Activated CD8-positive, alpha-beta memory T cell treated with anti-CD3 and anti-CD28 coated beads, Interleukin-2, amount 10 ng/mL, durations not matched to agents 7 days and 5 days (primary cell): ENCODE measurements around the gene PLXDC2. TPM values are rescaled to one million over a fixed set of nuclear protein-coding genes. Genes with fewer than 3 reads are reported as not detected.
"Not testable (repeated sequence)": the region's sequence is repeated elsewhere in the genome, so short reads cannot be mapped to it uniquely, and the experiment has no call there.

Experiments
- ATAC-seq: fragments of 150-1000 bp; cut with Tn5 transposase; one replicate; pipeline ENCODE4 v1.10.0; 2021; ENCODE audit warnings: moderate library complexity
- CTCF ChIA-PET: fragments of 350-600 bp; sonication (Branson Sonifier 250); formaldehyde crosslinking; loops from one replicate; lab custom pipeline; 2021; ENCODE audit warnings: antibody characterized with exemption; lab: Charles Lee
- DNase-seq: peaks from one replicate; pipeline ENCODE4 v3.0.0-alpha.2; 2020
- H3K27ac Mint-ChIP-seq: one replicate; pipeline ENCODE4 v1.8.0; 2021; ENCODE audit warnings: mild to moderate bottlenecking, mixed read lengths
- H3K27me3 Mint-ChIP-seq: one replicate; pipeline ENCODE4 v1.8.0; 2021; ENCODE audit warnings: mixed read lengths
- H3K36me3 Mint-ChIP-seq: one replicate; pipeline ENCODE4 v1.8.0; 2021; ENCODE audit warnings: mild to moderate bottlenecking, mixed read lengths
- H3K4me1 Mint-ChIP-seq: one replicate; pipeline ENCODE4 v1.8.0; 2021; ENCODE audit warnings: mixed read lengths
- H3K4me3 Mint-ChIP-seq: one replicate; pipeline ENCODE4 v1.8.0; 2021; ENCODE audit warnings: mild to moderate bottlenecking, moderate library complexity, mixed read lengths
- H3K9me3 Mint-ChIP-seq: one replicate; pipeline ENCODE4 v1.8.0; 2022; ENCODE audit warnings: low read depth, mixed read lengths
- total RNA-seq, 2 experiments: library from RNA; stranded (reverse); gene quantifications; one replicate each; pipeline ENCODE4 v1.2.3, GENCODE V29; 2021

Gene PLXDC2
- total RNA-seq = under 1 TPM in 1 of 2 experiments, not detected in 1; 0.05 TPM

DNA sequence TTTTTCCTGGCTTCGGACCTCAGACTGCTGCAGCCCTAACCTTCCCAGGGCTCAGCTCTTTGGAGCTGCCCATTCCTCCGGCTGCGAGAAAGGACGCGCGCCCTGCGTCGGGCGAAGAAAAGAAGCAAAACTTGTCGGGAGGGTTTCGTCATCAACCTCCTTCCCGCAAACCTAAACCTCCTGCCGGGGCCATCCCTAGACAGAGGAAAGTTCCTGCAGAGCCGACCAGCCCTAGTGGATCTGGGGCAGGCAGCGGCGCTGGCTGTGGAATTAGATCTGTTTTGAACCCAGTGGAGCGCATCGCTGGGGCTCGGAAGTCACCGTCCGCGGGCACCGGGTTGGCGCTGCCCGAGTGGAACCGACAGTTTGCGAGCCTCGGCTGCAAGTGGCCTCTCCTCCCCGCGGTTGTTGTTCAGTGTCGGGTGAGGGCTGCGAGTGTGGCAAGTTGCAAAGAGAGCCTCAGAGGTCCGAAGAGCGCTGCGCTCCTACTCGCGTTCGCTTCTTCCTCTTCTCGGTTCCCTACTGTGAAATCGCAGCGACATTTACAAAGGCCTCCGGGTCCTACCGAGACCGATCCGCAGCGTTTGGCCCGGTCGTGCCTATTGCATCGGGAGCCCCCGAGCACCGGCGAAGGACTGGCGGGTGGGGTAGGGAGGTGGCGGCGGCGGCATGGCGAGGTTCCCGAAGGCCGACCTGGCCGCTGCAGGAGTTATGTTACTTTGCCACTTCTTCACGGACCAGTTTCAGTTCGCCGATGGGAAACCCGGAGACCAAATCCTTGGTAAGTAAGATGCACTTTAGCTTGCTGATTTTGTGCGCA is at the start of gene PLXDC2:
Gene PLXDC2 (plus strand): TSS at position 22 of the 820 bp plus-strand sequence.
- CTCF ChIA-PET = no interaction called here
- Mint-ChIP-seq H3K27me3 (peaks cover 51% of the 10 kb centered on the region), H3K36me3 (no peaks in the 10 kb centered on the region), H3K27ac (no peak within 1 kb of the TSS), H3K9me3 (no peaks in the 10 kb centered on the region), H3K4me1 (peaks cover 2% of the 10 kb centered on the region), H3K4me3 (peak within 1 kb of the TSS; percentile 13)
- DNase-seq (no peak), ATAC-seq (no peak)

DNA sequence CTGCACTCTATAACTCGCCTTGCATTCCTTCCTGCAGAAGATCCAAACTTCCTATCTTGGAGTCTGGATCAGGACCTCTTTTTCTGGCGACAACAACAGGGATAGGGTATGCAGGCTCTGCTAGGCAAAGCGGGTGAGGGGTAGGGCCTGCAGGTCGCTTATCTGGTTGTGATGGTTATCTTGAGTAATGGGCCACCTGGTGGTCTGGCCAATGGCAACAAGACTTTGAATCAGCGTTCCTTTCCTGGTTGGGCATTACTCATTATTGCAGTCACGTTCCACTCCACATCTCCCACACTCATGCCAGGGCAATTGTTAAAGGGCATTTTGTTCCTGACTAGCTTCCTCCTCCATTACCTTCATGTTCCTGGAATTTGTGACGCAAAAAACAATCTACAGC is 48.4 kb upstream of the PLXDC2 start:
- no peaks in the 10 kb centered on the region for H3K4me1 Mint-ChIP-seq
- no peak for ATAC-seq
- CTCF ChIA-PET = no interaction called here

DNA sequence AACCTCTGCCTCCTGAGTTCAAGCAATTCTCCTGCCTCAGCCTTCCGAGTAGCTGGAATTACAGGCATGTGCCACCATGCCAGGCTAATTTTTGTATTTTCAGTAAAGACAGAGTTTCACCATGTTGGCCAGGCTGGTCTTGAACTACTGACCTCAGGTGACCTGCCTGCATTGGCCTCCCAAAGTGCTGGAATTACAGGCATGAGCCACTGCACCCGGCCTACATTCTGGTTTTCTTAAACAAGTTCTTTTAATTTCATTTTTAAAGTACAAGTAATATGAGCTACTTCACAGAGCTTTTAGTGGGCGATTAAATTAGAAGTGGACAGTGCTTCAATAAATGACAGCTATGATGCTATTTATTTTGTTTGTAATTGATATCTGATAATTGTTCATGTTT is 46.4 kb upstream of the PLXDC2 start:
- ATAC-seq, CTCF ChIA-PET, H3K36me3 Mint-ChIP-seq, DNase-seq, H3K9me3 Mint-ChIP-seq, H3K27ac Mint-ChIP-seq, H3K4me3 Mint-ChIP-seq, H3K27me3 Mint-ChIP-seq, H3K4me1 Mint-ChIP-seq: not testable (repeated sequence)

More for the DNA sequence above, 48.4 kb upstream of the PLXDC2 start:
- no peak overlapping the region for H3K27ac Mint-ChIP-seq
- no peaks in the 10 kb centered on the region for H3K27me3 Mint-ChIP-seq
- H3K36me3 Mint-ChIP-seq = no peaks in the 10 kb centered on the region
- H3K4me3 Mint-ChIP-seq = no peak overlapping the region
- H3K9me3 Mint-ChIP-seq = peaks cover 13% of the 10 kb centered on the region
- DNase-seq = no peak

DNA sequence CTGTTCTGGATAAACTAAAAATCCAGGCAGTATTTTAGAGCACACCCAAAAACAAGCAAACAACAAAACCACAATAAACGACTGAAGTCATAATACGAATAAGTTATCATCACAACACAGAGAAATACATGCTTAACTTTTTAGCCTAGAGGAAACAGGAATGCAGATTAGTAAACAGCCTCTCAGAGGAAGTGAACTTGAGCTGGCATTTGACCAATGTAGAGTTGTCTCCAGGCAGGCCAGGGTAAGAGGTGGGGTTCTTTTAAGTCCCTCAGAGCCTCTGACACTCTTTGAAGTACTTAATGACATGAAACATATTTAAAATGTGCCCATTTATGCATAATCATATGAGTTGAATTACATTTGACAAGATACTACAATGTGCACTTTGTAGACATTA is 43.3 kb upstream of the PLXDC2 start:
- H3K9me3 Mint-ChIP-seq = peaks cover 6% of the 10 kb centered on the region
- no peaks in the 10 kb centered on the region for H3K27me3 Mint-ChIP-seq
- no peaks in the 10 kb centered on the region for H3K36me3 Mint-ChIP-seq
- ATAC-seq (no peak), DNase-seq (no peak)
- H3K27ac Mint-ChIP-seq = no peak overlapping the region
- no peaks in the 10 kb centered on the region for H3K4me1 Mint-ChIP-seq
- H3K4me3 Mint-ChIP-seq = no peak overlapping the region
- CTCF ChIA-PET = no interaction called here

DNA sequence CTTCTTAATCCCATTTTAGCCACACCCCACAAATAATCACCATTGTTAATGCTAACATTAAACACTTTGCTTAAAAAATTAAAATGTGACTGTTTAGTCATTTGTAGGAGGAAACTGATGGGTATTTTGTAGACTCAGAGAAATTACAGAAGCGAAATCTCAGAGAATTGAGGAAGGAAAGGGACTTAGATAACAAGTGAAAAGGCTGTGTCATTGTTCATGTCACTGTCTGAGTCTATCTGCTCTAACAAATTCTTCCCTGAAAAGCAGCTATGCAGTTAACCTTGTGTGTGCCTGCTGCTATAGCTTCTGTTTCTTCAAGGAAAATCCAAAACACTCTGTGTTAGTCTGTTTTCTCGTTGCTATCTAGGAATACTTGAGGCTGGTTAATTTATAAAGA is 40.9 kb upstream of the PLXDC2 start:
- Mint-ChIP-seq H3K36me3 (no peaks in the 10 kb centered on the region), H3K27ac (no peak overlapping the region), H3K4me3 (no peak overlapping the region), H3K9me3 (peaks cover 2% of the 10 kb centered on the region), H3K27me3 (no peaks in the 10 kb centered on the region), H3K4me1 (no peaks in the 10 kb centered on the region)
- no peak for DNase-seq
- ATAC-seq = no peak
- CTCF ChIA-PET = no interaction called here

DNA sequence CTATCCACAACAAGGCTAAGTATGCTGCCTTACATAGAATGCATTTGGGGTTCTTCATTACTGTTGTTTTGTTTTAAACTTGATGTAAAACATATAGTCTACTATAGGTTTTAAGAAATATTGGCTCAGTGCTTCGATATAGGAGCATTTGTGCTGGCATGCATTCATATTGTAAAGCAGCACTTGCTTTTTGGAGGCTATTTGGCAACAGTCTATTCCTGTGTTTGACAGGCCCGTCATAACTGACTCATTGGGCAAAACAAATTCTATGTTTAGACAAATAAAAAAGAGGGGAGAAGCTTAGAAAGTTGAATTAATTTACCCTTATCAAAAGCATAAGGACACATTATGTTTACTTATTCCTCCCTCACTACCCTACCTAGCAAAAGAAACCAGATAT is 38.4 kb upstream of the PLXDC2 start:
- DNase-seq = no peak
- H3K4me3 Mint-ChIP-seq = no peak overlapping the region
- H3K36me3 Mint-ChIP-seq = no peaks in the 10 kb centered on the region
- H3K27ac Mint-ChIP-seq = no peak overlapping the region
- H3K4me1 Mint-ChIP-seq = no peaks in the 10 kb centered on the region
- no peak for ATAC-seq
- H3K27me3 Mint-ChIP-seq = no peaks in the 10 kb centered on the region
- CTCF ChIA-PET = no interaction called here
- H3K9me3 Mint-ChIP-seq = peaks cover 8% of the 10 kb centered on the region

DNA sequence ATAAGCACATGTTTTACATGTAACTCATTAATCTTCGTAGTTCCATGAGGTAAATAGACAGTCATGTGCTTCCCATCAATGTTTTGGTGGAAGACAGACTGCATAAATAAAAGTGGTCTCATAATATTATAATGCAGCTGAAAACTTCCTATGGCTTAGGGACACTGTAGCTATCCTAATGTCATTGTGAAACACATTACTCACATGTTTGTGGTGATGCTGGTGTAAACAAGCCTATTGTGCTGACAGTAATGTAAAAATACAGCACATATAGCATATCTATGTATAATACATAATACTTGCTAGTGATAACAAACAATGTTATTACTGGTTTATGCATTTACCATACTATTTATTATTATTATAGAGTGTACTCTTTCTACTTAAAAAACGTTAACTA is 37.2 kb upstream of the PLXDC2 start:
- Mint-ChIP-seq H3K9me3 (peaks cover 8% of the 10 kb centered on the region), H3K36me3 (no peaks in the 10 kb centered on the region), H3K27me3 (no peaks in the 10 kb centered on the region), H3K4me1 (no peaks in the 10 kb centered on the region), H3K27ac (no peak overlapping the region), H3K4me3 (no peak overlapping the region)
- DNase-seq (no peak), ATAC-seq (no peak)
- CTCF ChIA-PET = no interaction called here

DNA sequence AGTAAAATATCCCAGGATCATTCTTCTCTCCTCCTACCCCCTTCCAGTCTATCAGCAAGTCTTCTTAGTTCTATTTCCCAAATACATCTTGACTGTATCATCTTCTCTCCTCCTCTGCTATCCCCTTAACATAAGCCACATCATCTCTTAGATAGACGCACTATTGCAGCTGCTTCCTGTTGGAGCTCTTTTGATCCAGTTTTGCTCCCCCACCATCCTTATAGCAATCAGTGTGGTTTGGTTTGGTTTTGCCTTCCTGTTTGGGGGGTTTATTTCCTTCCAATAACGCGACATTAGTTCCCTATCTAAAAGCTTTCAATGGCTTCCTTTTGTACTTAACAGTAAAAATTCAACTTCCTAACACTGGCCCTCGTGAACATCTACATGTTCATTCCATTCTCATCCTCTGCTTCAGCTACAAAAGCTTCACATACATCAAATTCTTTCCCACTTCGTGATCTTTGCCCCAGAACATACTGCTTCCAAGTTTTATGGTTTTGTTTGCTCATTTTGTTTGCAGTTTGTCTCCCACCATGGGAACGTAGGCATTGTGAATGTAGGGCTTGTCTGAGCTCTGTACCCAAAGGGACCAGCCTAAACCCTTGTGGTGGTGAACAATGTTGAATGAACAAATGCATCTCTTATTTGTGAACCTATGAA is 33.7 kb upstream of the PLXDC2 start:
- no peak for DNase-seq
- Mint-ChIP-seq H3K36me3 (no peaks in the 10 kb centered on the region), H3K4me3 (no peak overlapping the region), H3K9me3 (peaks cover 5% of the 10 kb centered on the region), H3K27me3 (no peaks in the 10 kb centered on the region), H3K27ac (no peak overlapping the region), H3K4me1 (no peaks in the 10 kb centered on the region)
- no peak for ATAC-seq
- CTCF ChIA-PET = no interaction called here

DNA sequence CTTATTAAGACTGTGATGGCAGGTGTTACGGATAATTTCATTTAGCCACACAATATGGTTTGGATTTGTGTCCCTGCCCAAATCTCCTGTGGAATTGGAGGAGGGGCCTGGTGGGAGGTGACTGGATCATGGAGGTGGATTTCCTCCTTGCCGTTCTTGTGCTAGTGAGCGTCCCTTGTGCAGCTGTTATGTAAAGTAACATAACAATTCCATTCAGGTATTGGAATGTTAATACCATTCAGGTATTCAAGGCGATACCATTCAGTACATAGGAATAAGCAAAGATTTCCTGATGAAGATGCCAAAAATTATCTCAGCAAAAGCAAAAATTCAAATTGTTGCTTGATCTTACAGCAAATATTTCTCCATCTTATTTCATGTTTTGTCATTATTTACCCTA is 32.5 kb upstream of the PLXDC2 start:
- ATAC-seq = no peak
- Mint-ChIP-seq H3K27ac (no peak overlapping the region), H3K27me3 (no peaks in the 10 kb centered on the region), H3K9me3 (peaks cover 5% of the 10 kb centered on the region), H3K4me1 (no peaks in the 10 kb centered on the region), H3K4me3 (no peak overlapping the region), H3K36me3 (no peaks in the 10 kb centered on the region)
- no peak for DNase-seq
- CTCF ChIA-PET = no interaction called here

DNA sequence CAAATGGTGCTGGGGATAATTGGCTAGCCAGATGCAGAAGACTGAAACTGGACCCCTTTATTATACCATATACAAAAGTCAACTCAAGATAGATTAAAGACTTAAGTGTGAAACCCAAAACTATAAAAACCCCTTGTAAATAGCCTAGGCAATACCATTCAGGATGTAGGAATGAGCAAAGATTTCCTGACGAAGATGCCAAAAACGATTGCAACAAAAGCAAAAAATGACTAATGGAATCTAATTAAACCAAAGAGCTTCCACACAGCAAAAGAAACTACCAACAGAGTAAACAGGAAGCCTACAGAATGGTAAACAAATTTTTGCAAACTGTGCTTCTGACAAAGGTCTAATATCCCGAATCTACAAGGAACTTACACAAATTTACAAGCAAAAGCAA is 30.9 kb upstream of the PLXDC2 start:
- H3K27ac Mint-ChIP-seq = no peak overlapping the region
- peaks cover 5% of the 10 kb centered on the region for H3K9me3 Mint-ChIP-seq
- DNase-seq (no peak), ATAC-seq (no peak)
- H3K4me3 Mint-ChIP-seq = no peak overlapping the region
- H3K4me1 Mint-ChIP-seq = no peaks in the 10 kb centered on the region
- H3K36me3 Mint-ChIP-seq = no peaks in the 10 kb centered on the region
- no peaks in the 10 kb centered on the region for H3K27me3 Mint-ChIP-seq
- CTCF ChIA-PET = no interaction called here

DNA sequence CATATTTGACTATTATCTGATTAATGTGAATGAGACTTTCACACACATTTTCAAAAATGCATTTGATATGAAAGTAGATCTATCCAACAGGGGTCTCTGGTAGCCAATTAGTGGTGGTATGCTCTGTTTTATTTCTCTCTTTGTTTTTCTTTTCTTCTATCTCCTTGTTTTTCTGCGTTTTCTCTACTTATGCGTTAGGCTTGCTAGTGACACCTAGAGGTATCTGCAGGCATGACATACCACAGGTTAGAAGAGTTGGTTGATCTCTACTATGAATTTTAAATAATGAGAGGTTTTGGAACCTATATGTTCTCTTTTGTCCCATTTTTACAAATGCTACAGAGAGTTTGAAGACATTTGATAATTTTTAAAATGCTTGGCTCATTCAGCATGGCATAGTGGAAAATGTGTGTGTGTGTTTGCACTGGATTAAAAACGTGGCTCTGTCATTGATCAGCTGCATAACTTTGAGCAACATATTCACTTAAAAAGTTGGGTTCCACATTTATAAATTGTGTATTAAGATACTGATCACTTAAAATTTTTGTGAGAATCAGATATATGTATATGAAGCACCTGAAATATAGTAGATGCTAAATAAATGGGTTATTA is 28.1 kb upstream of the PLXDC2 start:
- H3K4me3 Mint-ChIP-seq = no peak overlapping the region
- no peaks in the 10 kb centered on the region for H3K27me3 Mint-ChIP-seq
- H3K36me3 Mint-ChIP-seq = no peaks in the 10 kb centered on the region
- H3K27ac Mint-ChIP-seq = no peak overlapping the region
- H3K9me3 Mint-ChIP-seq = peaks cover 3% of the 10 kb centered on the region
- CTCF ChIA-PET = no interaction called here
- no peak for ATAC-seq
- no peaks in the 10 kb centered on the region for H3K4me1 Mint-ChIP-seq
- DNase-seq = no peak

DNA sequence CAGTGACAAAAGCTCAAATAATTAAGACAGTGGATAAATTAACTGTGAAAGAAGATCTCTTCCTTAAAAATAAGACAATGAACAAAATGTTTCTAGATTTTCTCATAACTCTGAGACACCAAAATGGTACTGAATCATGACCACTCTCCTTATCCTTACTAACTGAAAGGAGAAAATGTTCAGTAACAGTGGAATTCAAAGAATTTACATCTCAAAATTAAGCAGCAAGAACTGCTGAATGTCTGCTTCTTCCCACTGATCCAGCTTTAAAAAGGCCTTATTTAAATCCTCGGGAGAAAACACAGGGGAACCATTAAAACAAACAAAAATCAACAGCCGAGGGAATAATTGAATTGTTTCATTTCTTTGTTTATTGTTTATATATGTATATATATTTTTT is 27.3 kb upstream of the PLXDC2 start:
- no peak overlapping the region for H3K27ac Mint-ChIP-seq
- DNase-seq (no peak), ATAC-seq (no peak)
- no peak overlapping the region for H3K4me3 Mint-ChIP-seq
- no peaks in the 10 kb centered on the region for H3K36me3 Mint-ChIP-seq
- no peaks in the 10 kb centered on the region for H3K4me1 Mint-ChIP-seq
- H3K9me3 Mint-ChIP-seq = peaks cover 3% of the 10 kb centered on the region
- CTCF ChIA-PET = no interaction called here
- no peaks in the 10 kb centered on the region for H3K27me3 Mint-ChIP-seq

DNA sequence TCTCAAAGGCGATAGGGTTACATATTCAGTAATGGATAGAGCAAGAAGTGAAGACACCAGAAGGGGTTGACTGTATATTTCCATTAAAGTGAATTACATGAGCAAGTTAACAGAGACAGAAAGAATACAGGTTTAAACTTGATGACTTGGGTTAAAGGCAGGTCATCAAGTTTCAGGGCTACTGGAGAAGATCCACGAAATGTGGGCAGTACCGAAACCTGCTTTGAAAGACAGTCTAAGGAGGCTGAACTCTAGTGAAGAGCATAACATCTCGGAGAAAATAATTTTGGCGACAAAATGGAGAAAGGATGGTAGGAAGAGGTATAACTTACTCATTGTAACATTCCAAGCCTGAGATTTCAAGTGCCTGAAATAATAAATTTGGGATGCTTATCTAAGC is 26.6 kb upstream of the PLXDC2 start:
- CTCF ChIA-PET = no interaction called here
- DNase-seq (no peak), ATAC-seq (no peak)
- Mint-ChIP-seq H3K27ac (no peak overlapping the region), H3K36me3 (no peaks in the 10 kb centered on the region), H3K4me3 (no peak overlapping the region), H3K9me3 (peaks cover 3% of the 10 kb centered on the region), H3K27me3 (no peaks in the 10 kb centered on the region), H3K4me1 (no peaks in the 10 kb centered on the region)

DNA sequence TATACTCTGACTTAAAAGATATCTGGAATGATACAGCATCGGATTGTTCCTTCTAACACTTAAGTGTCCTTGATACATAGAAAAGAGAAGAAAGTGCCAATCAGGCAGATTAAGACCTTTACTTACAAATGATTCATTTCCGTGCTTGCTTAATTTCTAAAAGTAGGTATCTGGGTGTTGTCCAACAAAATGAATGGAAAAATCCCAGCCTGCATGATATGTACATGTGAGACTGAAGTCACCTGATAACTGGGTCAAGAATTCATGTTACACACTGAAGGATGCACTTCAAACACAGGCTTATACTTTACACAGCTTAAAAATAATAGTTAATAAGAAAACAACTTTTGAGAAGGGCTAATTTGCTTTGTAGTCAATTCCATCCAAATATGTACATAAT is 25.2 kb upstream of the PLXDC2 start:
- peaks cover 3% of the 10 kb centered on the region for H3K9me3 Mint-ChIP-seq
- no peak for ATAC-seq
- CTCF ChIA-PET = no interaction called here
- H3K36me3 Mint-ChIP-seq = no peaks in the 10 kb centered on the region
- no peaks in the 10 kb centered on the region for H3K4me1 Mint-ChIP-seq
- DNase-seq = no peak
- H3K27me3 Mint-ChIP-seq = no peaks in the 10 kb centered on the region
- no peak overlapping the region for H3K27ac Mint-ChIP-seq
- no peak overlapping the region for H3K4me3 Mint-ChIP-seq
